ENCODE data around the gene AKAP12. TPM values are rescaled to one million over a fixed set of nuclear protein-coding genes. Genes with fewer than 3 reads are reported as not detected.

Gene AKAP12
- total RNA-seq, 3 donors from 2014 or later (not counting 1 experiment from before 2014, with no cell fraction given): 0.07 to 17.6 (median 0.75) TPM

DNA sequence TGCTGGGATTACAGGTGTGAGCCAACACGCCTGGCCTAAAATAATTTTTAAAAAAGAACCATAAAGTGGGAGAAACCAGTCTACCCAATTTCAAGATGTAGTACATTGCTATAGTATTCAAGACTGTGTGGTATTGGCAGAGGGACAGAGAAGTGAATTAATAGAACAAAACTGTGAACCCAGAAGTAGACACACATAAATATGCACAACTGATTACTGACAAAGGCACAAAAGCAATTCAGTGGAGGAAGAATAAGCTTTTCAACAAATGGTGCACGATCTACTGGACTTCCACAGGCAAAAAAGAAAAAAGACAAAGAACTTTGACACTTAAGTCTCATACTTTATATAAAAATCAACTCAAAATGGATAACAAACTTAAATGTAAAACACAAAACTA lies 136.1 kb downstream of the AKAP12 start:
- H3K27ac ChIP-seq (ENCODE audit: low read length): peak overlapping the region; percentile 2
- no peaks in the 10 kb centered on the region for H3K27me3 ChIP-seq (ENCODE audit: control insufficient read depth, insufficient read depth, low read length)
- no peaks in the 10 kb centered on the region for H3K27me3 Mint-ChIP-seq (ENCODE audit: low read depth in 2 of 2)
- peaks cover 8% of the 10 kb centered on the region for H3K36me3 ChIP-seq (ENCODE audit: control insufficient read depth, insufficient read depth, low read length)
- no peak for TF ChIP-seq CTCF (IDR thresholded peaks at IDR 0.05)
- no peak overlapping the region for H3K4me3 ChIP-seq (ENCODE audit: low read length)
- WGBS (ENCODE audit: insufficient coverage): 86% methylated on average over 2 of the region's 2 CpGs
- peaks cover 0 to 2% of the 10 kb centered on the region in 2 donors for H3K9me3 Mint-ChIP-seq
- DNase-seq (no peak), ATAC-seq (no peak)
- intact Hi-C loops (cut with micrococcal nuclease): no loop called here
- H3K4me3 Mint-ChIP-seq: peak overlapping the region; percentile 81
- H3K4me1 ChIP-seq (ENCODE audit: control insufficient read depth, insufficient read depth, low read length): peaks cover 56% of the 10 kb centered on the region
- H3K27ac Mint-ChIP-seq: peak overlapping the region; percentile 92 to 95
- H3K9me3 ChIP-seq (ENCODE audit: control insufficient read depth, insufficient read depth, low read length): no peaks in the 10 kb centered on the region
- peaks cover 80 to 89% of the 10 kb centered on the region in 2 donors for H3K4me1 Mint-ChIP-seq
- no peaks in the 10 kb centered on the region for H3K36me3 Mint-ChIP-seq

GRCh38 chr6:151376440-151376839 lies 136.7 kb downstream of the AKAP12 start:
- Mint-ChIP-seq H3K4me3 (peak overlapping the region; percentile 81), H3K27ac (peak overlapping the region; percentile 92 to 95), H3K4me1 (peaks cover 80 to 89% of the 10 kb centered on the region in 2 donors), H3K9me3 (peaks cover 0 to 2% of the 10 kb centered on the region in 2 donors), H3K36me3 (no peaks in the 10 kb centered on the region), H3K27me3 (ENCODE audit: low read depth in 2 of 2) (no peaks in the 10 kb centered on the region)
- Histone ChIP-seq H3K9me3 (ENCODE audit: control insufficient read depth, insufficient read depth, low read length) (no peaks in the 10 kb centered on the region), H3K27me3 (ENCODE audit: control insufficient read depth, insufficient read depth, low read length) (no peaks in the 10 kb centered on the region), H3K27ac (ENCODE audit: low read length) (peak overlapping the region; percentile 8), H3K4me1 (ENCODE audit: control insufficient read depth, insufficient read depth, low read length) (peaks cover 60% of the 10 kb centered on the region), H3K36me3 (ENCODE audit: control insufficient read depth, insufficient read depth, low read length) (peaks cover 2% of the 10 kb centered on the region), H3K4me3 (ENCODE audit: low read length) (no peak overlapping the region)
- TF ChIP-seq CTCF (IDR thresholded peaks at IDR 0.05): no peak
- 0% methylated on average over 1 of the region's 1 CpG for WGBS (ENCODE audit: insufficient coverage)
- DNase-seq (peak in 1 of 2 donors; percentile 36), ATAC-seq (no peak)
- intact Hi-C loops (cut with micrococcal nuclease): no loop called here

DNA sequence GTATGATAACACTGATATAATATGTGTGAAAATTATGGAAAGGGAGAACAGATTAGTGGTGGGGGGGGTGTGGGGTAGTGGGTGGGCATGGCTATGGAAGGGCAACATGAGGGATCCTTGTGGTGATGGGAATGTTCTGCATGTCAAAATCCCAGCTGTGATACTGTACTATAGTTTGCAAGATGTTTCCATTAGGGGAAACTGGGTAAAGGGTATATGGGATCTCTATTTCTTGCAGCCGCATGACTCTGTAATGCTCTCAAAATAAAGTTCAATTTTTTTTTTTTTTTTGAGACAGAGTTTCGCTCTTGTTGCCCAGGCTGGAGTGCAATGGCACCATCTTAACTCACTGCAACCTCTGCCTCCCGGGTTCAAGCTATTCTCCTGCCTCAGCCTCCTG lies 137.3 kb downstream of the AKAP12 start:
- H3K27ac ChIP-seq (ENCODE audit: low read length): no peak overlapping the region
- Mint-ChIP-seq H3K36me3 (no peaks in the 10 kb centered on the region), H3K27ac (peak overlapping the region in 1 of 2 donors; percentile 95), H3K4me1 (peaks cover 77 to 86% of the 10 kb centered on the region in 2 donors), H3K9me3 (peaks cover 0 to 2% of the 10 kb centered on the region in 2 donors), H3K4me3 (peak overlapping the region; percentile 81), H3K27me3 (ENCODE audit: low read depth in 2 of 2) (no peaks in the 10 kb centered on the region)
- WGBS (ENCODE audit: insufficient coverage): 95% methylated on average over 3 of the region's 3 CpGs
- no peak for TF ChIP-seq CTCF (IDR thresholded peaks at IDR 0.05)
- H3K36me3 ChIP-seq (ENCODE audit: control insufficient read depth, insufficient read depth, low read length): no peaks in the 10 kb centered on the region
- DNase-seq (no peak), ATAC-seq (no peak)
- H3K4me3 ChIP-seq (ENCODE audit: low read length): no peak overlapping the region
- no peaks in the 10 kb centered on the region for H3K9me3 ChIP-seq (ENCODE audit: control insufficient read depth, insufficient read depth, low read length)
- peaks cover 54% of the 10 kb centered on the region for H3K4me1 ChIP-seq (ENCODE audit: control insufficient read depth, insufficient read depth, low read length)
- intact Hi-C loops (cut with micrococcal nuclease): no loop called here
- no peaks in the 10 kb centered on the region for H3K27me3 ChIP-seq (ENCODE audit: control insufficient read depth, insufficient read depth, low read length)

All from natural killer cell (primary cell).